MCF 10A (cell line): ENCODE data around the gene PIEZO1. TPM values are rescaled to one million over a fixed set of nuclear protein-coding genes. Genes with fewer than 3 reads are reported as not detected.

Experiments used
- BruUV-seq: library from RNA; stranded (reverse); fragments of 400-500 nt; replicated peaks from 2 replicates; lab custom pipeline; 2021; lab: Mats Ljungman, UMichigan
- CTCF ChIA-PET: fragments of 300-600 bp; sonication (Branson Sonifier 250); formaldehyde crosslinking; extraction: SDS; loops from one replicate; lab custom pipeline; 2021; ENCODE audit warnings: antibody characterized with exemption, inconsistent platforms; lab: Yijun Ruan, JAX
- POLR2A ChIA-PET: fragments of 300-600, 350-650 bp; sonication (Branson Sonifier 250); formaldehyde crosslinking; extraction: SDS; loops from one replicate; lab custom pipeline; 2020; ENCODE audit warnings: antibody characterized with exemption, inconsistent platforms; lab: Yijun Ruan, JAX
- DNase-seq: peaks from one replicate; pipeline ENCODE4 v3.0.0-alpha.2; 2018; ENCODE audit not compliant: unreplicated experiment
- H3K27ac Mint-ChIP-seq: one replicate; pipeline ENCODE4 v1.8.0; 2022; ENCODE audit warnings: mild to moderate bottlenecking, low read depth, mixed read lengths; ENCODE audit not compliant: unreplicated experiment
- H3K27me3 Mint-ChIP-seq: one replicate; pipeline ENCODE4 v1.8.0; 2022; ENCODE audit warnings: mixed read lengths; ENCODE audit not compliant: insufficient read depth, unreplicated experiment
- H3K36me3 Mint-ChIP-seq: one replicate; pipeline ENCODE4 v1.8.0; 2022; ENCODE audit warnings: mild to moderate bottlenecking, moderate library complexity, mixed read lengths; ENCODE audit not compliant: insufficient read depth, unreplicated experiment
- H3K4me1 Mint-ChIP-seq: one replicate; pipeline ENCODE4 v1.8.0; 2022; ENCODE audit warnings: mixed read lengths; ENCODE audit not compliant: insufficient read depth, unreplicated experiment
- H3K4me3 Mint-ChIP-seq: one replicate; pipeline ENCODE4 v1.8.0; 2022; ENCODE audit warnings: mild to moderate bottlenecking, moderate library complexity, mixed read lengths; ENCODE audit not compliant: unreplicated experiment
- H3K9me3 Mint-ChIP-seq: one replicate; pipeline ENCODE4 v1.8.0; 2022; ENCODE audit warnings: mixed read lengths; ENCODE audit not compliant: unreplicated experiment
- intact Hi-C: fragments of 100-400 bp; cut with micrococcal nuclease; formaldehyde crosslinking; loops from 2 replicates; pipeline ENCODE4 v1.14.1; 2022
- total RNA-seq: library from RNA; stranded (reverse); gene quantifications from 2 replicates; pipeline ENCODE4 v1.2.3, GENCODE V29; 2022
- TF ChIP-seq, protein P1 (sequence below): fragments of 200-600 bp; IDR thresholded peaks from one replicate; pipeline ENCODE4 v1.8.0; 2022; ENCODE audit warnings: antibody characterized with exemption, mild to moderate bottlenecking; ENCODE audit not compliant: unreplicated experiment

PIEZO1 gene
- total RNA-seq, 1 experiment from 2014 or later: 193 TPM

DNA sequence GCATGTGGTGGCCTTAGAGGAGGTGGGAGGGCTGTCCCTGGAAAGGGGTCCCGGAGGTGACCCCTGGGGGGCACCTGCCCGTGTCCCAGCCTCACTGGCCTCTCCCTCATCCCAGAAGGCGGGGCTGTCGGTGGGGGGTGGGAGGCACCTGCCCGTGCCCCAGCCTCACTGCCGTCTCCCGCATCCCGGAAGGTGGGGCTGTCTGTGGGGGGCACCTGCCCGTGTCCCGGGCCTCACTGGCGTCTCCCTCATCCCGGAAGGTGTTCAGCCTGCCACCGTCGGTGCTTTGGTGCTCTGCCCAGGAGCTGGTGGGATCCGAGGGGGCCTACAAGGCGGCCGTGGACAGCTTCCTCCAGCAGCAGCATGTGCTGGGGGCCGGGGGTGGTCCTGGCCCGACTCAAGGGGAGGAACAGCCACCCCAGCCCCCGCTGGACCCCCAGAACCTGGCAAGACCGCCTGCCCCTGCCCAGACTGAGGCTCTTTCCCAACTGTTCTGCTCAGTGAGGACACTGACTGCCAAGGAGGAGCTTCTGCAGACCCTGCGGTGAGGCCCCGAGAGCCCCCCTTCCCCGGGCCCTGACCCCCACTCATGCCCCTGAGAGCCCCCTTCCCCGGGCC, 72.5 kb downstream of the PIEZO1 start:
- no peak for DNase-seq
- ChIA-PET CTCF (interaction anchor here (0.8 kb wide), 1 partner anchor 24 kb away, joined by 4 read pairs; no protein-coding TSS in a partner anchor), POLR2A (no interaction called here)
- TF ChIP-seq, protein P1, sequence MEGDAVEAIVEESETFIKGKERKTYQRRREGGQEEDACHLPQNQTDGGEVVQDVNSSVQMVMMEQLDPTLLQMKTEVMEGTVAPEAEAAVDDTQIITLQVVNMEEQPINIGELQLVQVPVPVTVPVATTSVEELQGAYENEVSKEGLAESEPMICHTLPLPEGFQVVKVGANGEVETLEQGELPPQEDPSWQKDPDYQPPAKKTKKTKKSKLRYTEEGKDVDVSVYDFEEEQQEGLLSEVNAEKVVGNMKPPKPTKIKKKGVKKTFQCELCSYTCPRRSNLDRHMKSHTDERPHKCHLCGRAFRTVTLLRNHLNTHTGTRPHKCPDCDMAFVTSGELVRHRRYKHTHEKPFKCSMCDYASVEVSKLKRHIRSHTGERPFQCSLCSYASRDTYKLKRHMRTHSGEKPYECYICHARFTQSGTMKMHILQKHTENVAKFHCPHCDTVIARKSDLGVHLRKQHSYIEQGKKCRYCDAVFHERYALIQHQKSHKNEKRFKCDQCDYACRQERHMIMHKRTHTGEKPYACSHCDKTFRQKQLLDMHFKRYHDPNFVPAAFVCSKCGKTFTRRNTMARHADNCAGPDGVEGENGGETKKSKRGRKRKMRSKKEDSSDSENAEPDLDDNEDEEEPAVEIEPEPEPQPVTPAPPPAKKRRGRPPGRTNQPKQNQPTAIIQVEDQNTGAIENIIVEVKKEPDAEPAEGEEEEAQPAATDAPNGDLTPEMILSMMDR: no peak
- Mint-ChIP-seq H3K27ac (no peak overlapping the region), H3K4me1 (peaks cover 2% of the 10 kb centered on the region), H3K9me3 (no peaks in the 10 kb centered on the region), H3K27me3 (no peaks in the 10 kb centered on the region), H3K4me3 (no peak overlapping the region), H3K36me3 (peaks cover 22% of the 10 kb centered on the region)
- intact Hi-C loops: no loop called here
- no TSS peak for BruUV-seq

DNA sequence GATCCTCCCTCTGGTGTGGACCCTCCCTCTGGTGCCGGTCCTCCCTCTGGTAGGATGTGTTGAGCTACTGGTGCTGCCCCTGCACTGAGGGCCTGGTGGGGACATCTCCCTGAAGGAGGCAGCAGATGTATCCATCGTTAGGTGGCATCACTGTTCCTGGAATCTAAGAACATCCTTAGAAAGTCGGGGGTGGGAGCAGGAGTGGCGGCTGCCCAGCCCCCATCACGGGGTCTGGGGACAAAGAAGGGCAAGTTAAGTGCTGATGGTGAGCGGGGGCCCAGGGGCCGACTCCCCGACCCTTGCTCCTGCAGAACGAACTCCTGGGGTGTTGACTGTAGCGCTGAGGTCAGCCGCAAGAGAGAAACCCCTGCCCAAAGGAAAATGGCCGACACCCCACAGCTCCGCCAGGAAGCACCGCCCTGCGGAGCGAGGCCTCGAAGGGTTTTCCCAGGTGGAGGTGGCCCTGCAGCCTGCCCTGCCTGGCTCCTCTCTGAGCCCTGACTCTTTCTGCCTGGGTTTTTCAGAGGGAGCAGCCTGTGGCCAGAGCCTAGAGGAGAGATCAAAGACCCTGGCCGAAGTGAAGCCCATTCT, 73.2 kb downstream of the PIEZO1 start:
- H3K27ac Mint-ChIP-seq: no peak overlapping the region
- intact Hi-C loops: no loop called here
- H3K4me1 Mint-ChIP-seq: peaks cover 7% of the 10 kb centered on the region
- no TSS peak for BruUV-seq
- TF ChIP-seq, protein P1: no peak
- H3K36me3 Mint-ChIP-seq: peaks cover 16% of the 10 kb centered on the region
- DNase-seq: no peak
- ChIA-PET POLR2A (interaction anchor here (0.6 kb wide), 1 partner anchor 45 kb away, joined by 3 read pairs; no protein-coding TSS in a partner anchor), CTCF (no interaction called here)
- no peaks in the 10 kb centered on the region for H3K9me3 Mint-ChIP-seq
- no peaks in the 10 kb centered on the region for H3K27me3 Mint-ChIP-seq
- H3K4me3 Mint-ChIP-seq: no peak overlapping the region

DNA sequence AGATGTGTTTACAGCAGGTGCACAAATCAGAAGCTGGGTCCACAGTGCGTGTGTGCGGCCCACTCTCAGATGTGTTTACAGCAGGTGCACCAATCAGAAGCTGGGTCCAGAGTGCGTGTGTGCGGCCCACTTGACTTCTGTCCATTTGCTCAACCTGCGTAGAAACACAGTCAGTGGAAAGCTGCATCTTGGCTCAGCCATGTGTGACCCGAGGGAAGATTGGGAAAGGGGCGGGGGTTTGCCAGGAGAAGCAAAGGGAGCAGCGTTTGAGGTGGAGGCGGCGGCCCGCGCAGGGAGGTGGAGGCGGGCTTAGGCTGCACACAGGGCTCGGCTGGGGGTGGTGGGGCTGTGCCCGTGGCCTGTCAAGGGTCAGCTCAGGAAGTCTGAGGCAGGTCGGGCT, 74.5 kb downstream of the PIEZO1 start:
- CTCF ChIA-PET: no interaction called here
- H3K27ac Mint-ChIP-seq: no peak overlapping the region
- peaks cover 5% of the 10 kb centered on the region for H3K36me3 Mint-ChIP-seq
- no TSS peak for BruUV-seq
- H3K27me3 Mint-ChIP-seq: no peaks in the 10 kb centered on the region
- no peaks in the 10 kb centered on the region for H3K9me3 Mint-ChIP-seq
- peaks cover 7% of the 10 kb centered on the region for H3K4me1 Mint-ChIP-seq
- no peak overlapping the region for H3K4me3 Mint-ChIP-seq
- no peak for DNase-seq
- TF ChIP-seq, protein P1: no peak
- POLR2A ChIA-PET: no interaction called here
- intact Hi-C loops: no loop called here

DNA sequence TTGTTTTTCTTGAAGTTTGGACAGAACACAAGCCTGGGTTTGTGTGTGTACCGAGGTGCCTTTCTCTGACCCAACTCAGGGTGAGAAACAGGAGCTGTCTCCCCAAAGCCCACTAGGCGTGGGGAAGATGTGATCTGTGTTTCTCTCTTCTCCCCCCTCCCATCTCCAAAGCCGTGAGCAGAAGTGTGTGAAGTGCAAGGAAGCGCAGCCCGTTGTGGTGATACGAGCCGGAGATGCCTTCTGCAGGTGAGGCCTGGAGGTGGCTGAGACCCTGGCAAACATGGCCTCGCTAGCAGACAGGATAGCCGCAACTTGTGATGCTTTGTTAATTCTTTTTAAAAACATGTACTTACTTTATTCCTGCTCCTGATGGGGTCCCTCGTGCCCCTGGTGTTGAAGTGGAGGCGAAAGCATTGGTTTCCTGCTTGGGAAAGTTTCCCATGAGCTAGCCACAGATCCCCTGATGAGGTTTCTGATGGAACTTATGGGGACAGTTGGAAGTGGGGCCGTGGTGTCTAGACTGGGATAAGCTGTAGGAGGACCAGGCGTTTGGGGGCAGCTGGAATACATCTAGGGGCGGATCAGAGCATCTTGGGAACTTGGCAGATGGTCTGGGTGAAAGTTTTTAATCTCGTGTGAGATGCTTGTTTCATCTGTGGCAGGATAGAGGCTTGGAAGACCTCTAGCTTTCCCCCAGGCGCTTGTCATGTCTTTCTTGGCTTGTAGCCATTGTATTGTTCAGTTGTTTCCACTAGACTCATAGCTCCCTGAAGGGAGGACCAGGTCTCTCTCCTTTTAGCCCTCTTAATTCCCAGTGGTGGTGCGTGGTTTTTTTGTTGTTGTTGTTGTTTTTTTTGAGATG, 77.8 kb downstream of the PIEZO1 start:
- H3K36me3 Mint-ChIP-seq: peaks cover 9% of the 10 kb centered on the region
- peak overlapping the region; percentile 75 for H3K4me3 Mint-ChIP-seq
- H3K27me3 Mint-ChIP-seq: no peaks in the 10 kb centered on the region
- DNase-seq: no peak
- intact Hi-C loops: no loop called here
- H3K9me3 Mint-ChIP-seq: no peaks in the 10 kb centered on the region
- POLR2A ChIA-PET: interaction anchor here (1.0 to 2.6 kb wide), 9 partner anchors 24 to 150 kb away, joined by 3 to 12 read pairs (median 3); partner anchors contain the start of genes GALNS, MVD, PIEZO1 and TRAPPC2L
- CTCF ChIA-PET: interaction anchor here (1.4 to 1.9 kb wide), 2 partner anchors 30 to 36 kb away, joined by 6 to 8 read pairs; no protein-coding TSS in a partner anchor
- TF ChIP-seq, protein P1: no peak
- H3K27ac Mint-ChIP-seq: peak overlapping the region; percentile 73
- BruUV-seq: TSS peak; percentile 59
- H3K4me1 Mint-ChIP-seq: peaks cover 14% of the 10 kb centered on the region
